GM15510 (cell line): ENCODE data around the gene DLX2.

Experiments used
- POLR2A ChIP-seq: IDR thresholded peaks from 3 replicates; pipeline ENCODE4 v1.6.1; 2011; ENCODE audit warnings: borderline replicate concordance; ENCODE audit not compliant: insufficient read length; ENCODE audit errors: extremely low read depth

The DLX2 gene

DNA sequence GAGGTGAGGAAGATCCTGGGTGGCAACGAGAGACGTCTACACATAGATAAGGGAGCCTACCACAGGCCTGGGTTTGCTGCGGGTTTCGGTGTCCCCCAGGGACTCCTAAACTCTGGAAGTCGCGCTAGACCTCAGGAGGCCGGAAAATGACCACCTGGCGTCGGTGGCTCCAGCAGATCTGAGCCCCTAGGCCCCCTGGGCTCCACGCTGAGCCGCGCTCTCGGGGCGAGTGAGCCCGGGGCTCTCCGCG, 18.4 kb downstream of the DLX2 start:
- no peak for TF ChIP-seq POLR2A

DNA sequence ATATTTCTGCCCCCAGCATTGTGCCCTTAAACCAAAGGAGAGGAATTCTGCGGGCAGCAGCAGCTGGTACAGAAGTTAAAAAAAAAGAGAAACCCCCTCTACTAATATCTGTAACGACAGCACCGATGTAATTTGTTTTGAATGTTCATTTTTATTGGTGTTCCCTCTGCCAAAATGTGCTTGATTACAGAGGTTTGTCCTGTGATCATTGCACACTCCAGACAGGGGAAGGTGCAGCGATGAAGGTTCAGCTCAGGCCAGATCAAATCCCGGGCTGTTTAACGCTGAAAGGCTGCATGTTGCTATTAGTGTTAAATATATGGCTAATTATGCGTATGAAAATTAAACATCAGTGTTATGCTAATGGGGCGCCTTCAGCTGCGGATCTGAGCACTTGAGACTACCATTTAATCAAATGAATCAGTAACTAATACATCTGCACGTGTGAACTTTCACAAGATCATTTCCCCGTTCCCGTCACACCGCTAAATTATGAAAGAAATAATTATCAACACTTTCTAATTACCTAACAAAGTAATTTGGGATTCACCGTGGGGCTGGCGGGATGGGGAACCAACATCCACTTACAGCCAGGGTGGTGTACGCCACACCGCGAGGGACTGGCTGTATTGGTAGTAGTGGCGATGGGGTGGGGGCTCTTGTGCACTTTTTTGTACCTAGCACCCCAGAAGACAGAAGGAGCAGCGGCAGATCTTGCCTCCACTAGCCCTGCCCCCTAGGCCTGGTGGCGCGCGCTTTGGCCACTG, 18.9 kb downstream of the DLX2 start:
- no peak for TF ChIP-seq POLR2A

DNA sequence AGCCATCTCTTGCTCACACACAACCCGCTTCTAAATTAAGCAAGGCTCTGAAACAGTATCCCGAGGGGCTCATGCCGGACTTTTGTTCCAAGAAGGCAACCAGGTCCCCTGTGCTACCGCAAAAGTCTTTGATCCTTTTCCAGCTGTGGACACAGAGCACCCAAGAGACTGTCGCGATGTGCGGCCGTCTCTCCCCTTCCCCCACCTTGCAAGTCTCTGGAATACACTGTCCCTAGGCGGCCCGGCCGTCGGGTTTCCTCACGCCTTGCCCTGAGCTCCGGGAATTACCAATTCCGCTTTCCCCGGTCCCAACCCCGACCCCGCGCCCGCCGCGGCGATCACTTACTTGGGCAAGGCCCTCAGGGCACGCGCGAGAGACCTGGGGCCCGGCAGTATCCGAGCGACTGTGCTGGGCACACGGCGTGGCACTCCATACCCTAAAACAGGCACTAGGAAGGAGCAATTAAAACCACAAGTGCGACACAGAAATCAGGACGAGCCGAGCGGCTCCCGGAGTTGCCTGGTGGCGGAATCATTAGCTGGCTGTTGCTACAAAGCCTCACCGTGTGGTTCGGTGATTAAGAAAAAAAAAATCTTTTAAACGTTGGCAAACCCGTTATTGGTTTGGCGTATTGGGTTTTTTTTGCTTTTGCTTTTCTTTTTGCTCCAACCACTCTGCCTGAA, 19.6 kb downstream of the DLX2 start:
- no peak for TF ChIP-seq POLR2A

DNA sequence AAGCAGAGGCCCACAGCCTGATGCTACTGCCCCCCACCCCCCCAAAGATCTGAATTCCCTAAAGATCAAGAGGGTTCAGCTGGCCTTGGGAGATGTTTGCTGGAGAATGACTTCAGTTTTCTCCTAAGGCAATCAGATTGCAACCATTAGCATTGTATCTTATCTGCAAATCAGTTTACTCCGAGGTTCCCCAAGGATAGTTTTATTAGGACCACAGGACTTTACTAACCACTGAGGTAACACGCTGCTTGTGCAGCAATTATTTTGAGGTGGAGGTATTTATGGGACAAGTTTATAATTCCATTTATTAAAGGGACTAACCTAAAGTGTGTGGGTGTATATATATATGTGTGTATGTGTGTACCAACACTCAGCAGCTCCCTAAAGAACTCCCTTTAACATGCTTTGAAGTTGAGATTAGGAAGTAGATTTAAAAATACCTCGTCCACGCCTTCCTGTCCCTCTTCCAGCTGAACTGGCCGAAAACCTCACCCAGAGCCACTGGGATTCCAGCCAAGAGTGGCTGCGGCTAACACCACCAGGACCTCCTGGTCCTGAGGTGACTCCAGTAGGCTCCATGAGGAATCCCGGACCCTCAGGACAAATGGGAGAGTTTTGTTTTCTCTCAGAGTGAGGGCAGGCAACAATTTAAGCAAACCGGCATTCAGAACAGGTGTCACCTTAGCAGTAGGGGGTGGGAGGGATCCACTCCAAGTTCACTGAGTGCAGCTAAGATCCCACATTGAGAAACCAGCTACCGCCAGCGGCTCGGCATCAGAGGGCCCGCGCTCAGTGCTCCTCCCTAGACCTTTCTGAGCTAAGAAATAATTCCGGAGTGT, 20.4 kb downstream of the DLX2 start:
- no peak for TF ChIP-seq POLR2A

DNA sequence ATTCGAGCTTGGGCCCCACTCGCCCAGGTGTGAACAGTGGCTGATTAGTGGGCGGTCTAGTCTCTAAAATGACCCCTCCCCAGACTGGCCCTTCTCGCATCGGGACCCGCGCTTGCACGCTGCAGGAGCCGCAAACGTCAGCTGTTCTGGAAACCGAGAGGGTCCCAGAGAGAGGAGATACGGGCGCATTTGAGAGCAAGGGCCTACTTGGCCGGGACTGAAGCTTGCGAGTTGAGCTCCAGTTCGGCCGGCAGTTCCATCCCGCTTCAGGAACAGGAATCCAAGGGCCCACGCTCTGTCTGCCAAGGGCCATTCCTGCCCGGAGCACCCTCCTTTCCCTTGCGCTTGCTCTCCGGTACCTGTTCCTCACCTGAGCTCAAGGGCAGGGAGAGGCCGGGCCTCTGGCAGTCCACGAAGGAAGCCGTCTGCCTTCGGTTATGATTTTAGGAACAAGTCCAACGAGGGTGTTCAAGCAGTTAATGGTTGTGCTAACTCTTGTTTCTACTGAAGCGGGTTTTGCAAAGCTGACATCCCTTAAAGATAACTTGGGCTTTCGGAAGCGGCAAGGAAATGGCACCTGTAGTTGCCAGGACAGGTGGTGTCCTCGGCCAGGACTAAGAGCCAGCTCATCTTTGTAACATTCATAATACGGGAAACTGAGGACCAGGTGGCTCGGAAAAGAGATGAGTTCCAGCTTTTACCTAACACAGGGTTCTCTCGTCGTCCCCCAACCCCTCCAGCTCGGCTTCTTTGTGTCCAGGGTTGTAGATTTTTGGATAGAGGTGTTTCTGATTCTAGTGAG, 21.3 kb downstream of the DLX2 start:
- TF ChIP-seq POLR2A = no peak

DNA sequence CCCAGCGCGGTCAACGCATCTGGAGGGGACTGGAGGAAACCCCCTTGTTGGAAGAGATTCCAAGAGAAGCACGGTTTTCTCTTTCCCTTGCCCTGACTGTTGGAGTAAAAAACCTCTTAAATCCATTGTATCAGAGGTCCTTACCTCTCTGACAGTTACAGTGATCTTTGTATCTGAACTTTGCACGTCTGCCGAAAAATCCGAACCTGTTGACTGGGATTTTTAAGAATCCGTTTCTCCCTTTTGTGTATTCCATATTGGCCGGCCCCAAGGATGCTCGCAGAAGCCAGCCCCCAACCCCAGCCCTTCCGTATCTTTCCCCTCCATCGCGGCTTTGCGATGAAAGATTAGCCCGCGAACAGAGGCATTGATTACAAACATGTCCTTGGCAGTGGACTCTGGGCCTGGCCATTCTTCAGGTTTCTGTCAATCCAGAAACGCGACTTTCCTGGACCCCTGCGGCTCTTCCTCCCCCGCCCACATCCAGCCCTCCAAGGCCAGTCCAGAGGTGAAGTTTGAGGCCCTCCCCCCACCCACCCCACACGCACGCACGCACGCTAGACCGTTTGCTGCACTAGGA, 22.0 kb downstream of the DLX2 start:
- no peak for TF ChIP-seq POLR2A

DNA sequence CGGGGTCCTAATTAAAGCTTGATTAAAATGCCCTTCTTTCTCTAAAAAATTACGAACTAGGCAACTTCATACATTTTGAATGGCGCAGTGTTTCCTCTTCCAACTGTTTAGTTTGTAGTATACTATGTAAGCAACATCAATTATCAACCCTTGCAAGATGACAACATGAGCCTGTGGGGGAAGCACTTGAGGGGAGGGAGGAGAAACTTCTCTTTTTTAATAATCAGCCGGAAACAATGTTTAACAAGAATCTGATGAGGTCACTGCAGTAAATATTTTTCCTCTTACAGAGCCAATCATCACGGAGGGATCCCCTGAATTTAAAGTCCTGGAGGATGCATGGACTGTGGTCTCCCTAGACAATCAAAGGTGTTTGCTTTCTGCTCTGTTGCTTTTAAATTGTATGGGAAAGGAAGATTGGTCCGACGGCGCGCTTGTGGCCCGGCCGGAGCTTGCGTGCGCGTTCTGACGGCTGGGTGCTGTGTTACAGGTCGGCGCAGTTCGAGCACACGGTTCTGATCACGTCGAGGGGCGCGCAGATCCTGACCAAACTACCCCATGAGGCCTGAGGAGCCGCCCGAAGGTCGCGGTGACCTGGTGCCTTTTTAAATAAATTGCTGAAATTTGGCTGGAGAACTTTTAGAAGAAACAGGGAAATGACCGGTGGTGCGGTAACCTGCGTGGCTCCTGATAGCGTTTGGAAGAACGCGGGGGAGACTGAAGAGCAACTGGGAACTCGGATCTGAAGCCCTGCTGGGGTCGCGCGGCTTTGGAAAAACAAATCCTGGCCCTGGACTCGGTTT, 22.7 kb downstream of the DLX2 start:
- no peak for TF ChIP-seq POLR2A

DNA sequence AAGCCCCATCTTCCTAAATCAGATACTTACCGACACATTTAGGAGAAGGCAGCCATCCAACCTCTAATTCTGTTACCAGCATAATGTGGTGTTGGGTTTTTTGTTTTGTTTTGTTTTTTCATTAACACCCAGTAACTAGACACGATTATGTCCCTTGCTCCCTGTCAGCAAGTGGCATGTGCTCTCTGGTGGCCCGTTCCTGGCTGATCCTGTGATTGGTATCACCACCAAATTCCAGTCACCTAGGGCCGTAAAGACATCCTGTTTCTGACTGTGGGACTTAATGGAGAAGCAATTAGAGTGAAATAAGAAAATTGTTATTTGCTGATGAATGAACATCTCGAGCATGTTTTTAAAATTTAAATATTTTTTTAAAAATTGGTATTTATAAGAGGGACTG, 23.3 kb downstream of the DLX2 start:
- no peak for TF ChIP-seq POLR2A

DNA sequence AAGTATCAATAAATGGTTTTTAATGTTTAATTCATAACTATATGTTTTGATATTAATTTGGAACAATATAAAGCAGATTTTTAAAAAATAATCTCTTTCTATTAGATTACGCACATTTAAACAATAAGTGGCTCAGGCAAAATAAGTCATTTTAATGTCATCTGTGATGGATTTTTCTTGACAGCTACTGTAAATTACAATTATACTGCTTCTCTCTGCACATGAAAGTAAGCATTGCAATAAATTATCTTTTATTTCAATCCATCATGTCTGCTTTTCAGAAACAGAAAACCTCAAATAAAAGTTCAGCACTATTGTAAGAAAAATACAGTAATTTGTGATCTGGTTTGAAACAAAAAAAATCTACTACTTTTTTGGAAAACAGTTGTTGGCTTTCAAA, 28.4 kb downstream of the DLX2 start:
- TF ChIP-seq POLR2A = no peak

DNA sequence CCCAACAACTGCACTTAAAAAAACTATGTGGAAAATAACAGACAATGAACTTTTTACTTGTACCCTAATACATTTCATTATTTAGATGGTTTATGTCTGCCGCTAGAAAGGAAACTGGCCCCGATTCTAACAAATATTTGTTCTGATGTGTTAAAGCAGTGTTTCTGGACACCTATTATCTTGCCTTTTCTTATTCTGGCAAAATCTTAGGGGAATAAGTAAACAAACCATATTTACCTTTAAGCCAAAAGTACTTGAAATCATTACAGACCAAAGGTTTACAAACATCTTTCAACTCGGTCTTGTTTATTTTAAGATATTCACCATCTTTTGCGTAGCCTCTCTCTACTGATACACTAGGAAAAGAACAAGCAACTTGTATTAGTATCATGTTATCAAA, 29.2 kb downstream of the DLX2 start:
- no peak for TF ChIP-seq POLR2A

DNA sequence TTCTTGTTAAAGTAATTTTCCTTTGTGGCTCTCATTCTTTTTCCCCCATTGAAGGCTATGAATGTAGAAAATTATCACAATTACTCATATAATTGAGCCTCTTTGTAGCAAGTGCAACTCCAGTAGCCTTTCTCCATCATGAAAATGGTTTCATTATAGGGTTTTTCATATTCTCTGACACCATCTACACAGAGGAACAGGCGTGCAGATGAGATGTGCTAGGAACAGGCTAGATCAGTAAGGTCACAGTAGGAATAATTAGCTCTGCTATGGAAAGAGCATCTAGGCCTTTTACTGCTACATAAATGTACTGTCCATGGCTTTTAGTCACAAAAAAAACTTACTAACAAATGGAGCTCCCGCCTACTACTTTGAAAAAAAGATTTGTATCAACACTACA, 30.0 kb downstream of the DLX2 start:
- TF ChIP-seq POLR2A = no peak

DNA sequence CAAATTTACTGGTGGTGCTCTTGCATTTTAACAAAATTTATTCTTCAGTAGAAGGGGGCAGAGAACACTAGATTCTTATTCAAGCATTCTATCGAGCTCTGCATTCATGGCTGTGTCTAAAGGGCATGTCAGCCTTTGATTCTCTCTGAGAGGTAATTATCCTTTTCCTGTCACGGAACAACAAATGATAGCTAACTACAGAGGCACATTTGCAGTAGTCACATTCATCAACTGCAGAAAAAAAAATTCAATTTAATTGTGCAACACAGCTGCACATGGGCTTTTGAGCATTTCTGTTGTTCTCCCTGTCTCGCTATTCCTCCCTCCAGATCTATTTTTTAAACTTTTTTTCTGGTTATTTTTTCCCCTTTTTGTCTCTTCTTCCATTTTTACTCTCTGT, 30.4 kb downstream of the DLX2 start:
- TF ChIP-seq POLR2A = no peak

DNA sequence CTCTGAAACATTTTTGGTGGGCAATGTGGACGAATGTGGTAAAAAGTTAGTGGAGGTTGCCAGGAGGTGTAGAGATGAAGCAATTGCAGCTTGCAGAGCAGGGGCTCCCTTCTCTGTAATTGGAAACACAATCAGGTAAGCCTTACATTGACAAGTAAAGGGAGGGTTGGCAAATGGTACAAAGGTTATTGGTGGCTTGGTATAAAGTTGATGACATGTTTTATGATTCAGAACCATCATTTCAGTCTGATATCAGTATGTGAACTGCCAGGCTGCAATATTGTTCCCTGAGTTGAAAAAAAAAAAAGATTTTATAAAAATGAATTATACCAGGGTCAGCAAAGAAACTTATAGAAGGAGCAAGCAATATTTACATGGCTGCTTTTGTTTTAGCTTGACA, 31.8 kb downstream of the DLX2 start:
- no peak for TF ChIP-seq POLR2A

DNA sequence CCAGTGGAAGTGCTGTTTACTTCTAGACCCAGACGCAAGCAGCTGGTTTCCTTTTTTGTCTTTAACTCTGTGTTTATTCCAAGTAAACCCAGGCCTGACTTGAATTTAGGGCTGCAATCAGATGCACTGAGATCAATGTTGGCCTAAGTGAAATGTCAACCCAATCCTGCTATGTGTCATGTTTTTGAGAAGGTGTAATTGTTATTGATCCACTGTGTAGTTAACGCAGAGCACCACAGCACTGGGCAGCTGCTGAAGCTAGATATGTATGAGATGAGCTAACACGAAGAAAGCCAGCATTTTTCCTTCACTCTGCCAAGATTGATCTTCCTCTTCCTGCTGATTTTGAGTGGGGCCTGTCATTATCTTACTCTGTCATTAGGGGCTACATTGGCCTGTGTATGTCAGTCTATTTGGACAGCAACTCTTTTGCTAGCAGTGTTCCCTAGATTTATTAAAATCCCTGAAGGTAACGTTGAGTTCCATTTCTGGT, 36.3 kb downstream of the DLX2 start:
- TF ChIP-seq POLR2A = no peak
